Panc1 (cell line): ENCODE measurements around the gene SLC22A16.

Experiments
- CTCF ChIP-seq: fragments of 450-650 bp; IDR thresholded peaks from 2 replicates; pipeline ENCODE4 v1.5.1; 2017; ENCODE audit warnings: mild to moderate bottlenecking
- POLR2AphosphoS5 ChIP-seq: IDR thresholded peaks from 2 replicates; pipeline ENCODE4 v1.6.1; 2012; ENCODE audit warnings: mild to moderate bottlenecking, low read depth, low read length, moderate library complexity
- SIN3A ChIP-seq: IDR thresholded peaks from 2 replicates; pipeline ENCODE4 v1.6.1; 2012; ENCODE audit warnings: low read depth, mild to moderate bottlenecking, low read length, moderate library complexity, borderline replicate concordance; ENCODE audit not compliant: insufficient read depth
- TF ChIP-seq, protein P1 (sequence below), 2 experiments: IDR thresholded peaks; 2 replicates each; pipeline ENCODE4 v1.6.1; 2011 to 2012; ENCODE audit warnings: low read depth in 2 of 2, control low read depth in 1 of 2, low read length in 1 of 2, mild to moderate bottlenecking in 1 of 2, moderate library complexity in 1 of 2; ENCODE audit not compliant: insufficient read depth in 1 of 2

DNA sequence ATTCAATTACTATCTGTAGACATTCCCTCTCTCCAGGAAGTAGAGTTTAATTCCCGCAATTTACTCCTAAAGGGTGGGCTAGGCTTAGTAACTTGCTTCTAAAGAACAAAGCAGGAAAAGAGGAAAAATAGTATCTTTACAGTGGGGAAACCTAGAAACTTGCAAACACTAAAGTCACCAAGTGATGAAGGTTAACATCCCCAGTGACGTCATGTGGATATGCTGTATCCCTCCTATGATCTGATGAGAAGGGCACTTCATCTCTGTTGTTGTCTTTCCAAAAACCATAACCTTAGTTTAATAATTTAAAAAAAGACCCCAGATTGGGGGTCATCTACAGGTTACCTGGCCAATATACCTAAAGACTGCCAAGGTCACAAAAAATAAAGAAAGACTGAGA lies 17.3 kb downstream of the SLC22A16 start:
- TF ChIP-seq CTCF (no peak), SIN3A (no peak), POLR2AphosphoS5 (no peak)
- TF ChIP-seq, protein P1, sequence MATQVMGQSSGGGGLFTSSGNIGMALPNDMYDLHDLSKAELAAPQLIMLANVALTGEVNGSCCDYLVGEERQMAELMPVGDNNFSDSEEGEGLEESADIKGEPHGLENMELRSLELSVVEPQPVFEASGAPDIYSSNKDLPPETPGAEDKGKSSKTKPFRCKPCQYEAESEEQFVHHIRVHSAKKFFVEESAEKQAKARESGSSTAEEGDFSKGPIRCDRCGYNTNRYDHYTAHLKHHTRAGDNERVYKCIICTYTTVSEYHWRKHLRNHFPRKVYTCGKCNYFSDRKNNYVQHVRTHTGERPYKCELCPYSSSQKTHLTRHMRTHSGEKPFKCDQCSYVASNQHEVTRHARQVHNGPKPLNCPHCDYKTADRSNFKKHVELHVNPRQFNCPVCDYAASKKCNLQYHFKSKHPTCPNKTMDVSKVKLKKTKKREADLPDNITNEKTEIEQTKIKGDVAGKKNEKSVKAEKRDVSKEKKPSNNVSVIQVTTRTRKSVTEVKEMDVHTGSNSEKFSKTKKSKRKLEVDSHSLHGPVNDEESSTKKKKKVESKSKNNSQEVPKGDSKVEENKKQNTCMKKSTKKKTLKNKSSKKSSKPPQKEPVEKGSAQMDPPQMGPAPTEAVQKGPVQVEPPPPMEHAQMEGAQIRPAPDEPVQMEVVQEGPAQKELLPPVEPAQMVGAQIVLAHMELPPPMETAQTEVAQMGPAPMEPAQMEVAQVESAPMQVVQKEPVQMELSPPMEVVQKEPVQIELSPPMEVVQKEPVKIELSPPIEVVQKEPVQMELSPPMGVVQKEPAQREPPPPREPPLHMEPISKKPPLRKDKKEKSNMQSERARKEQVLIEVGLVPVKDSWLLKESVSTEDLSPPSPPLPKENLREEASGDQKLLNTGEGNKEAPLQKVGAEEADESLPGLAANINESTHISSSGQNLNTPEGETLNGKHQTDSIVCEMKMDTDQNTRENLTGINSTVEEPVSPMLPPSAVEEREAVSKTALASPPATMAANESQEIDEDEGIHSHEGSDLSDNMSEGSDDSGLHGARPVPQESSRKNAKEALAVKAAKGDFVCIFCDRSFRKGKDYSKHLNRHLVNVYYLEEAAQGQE (IDR thresholded peaks at IDR 0.05; ENCODE audit: insufficient read depth in 1 of 2, low read depth in 2 of 2, low read length in 1 of 2) = no peak
